HEK293 (cell line): ENCODE measurements around the gene MAP1LC3A.

Experiments
- CTCF ChIA-PET: fragments of 350-600 bp; formaldehyde crosslinking; extraction: SDS; loops from one replicate; lab custom pipeline; 2021; ENCODE audit warnings: antibody characterized with exemption; lab: Yijun Ruan, JAX
- POLR2A ChIA-PET: fragments of 300-600 bp; formaldehyde crosslinking; extraction: SDS; loops from one replicate; lab custom pipeline; 2020; ENCODE audit warnings: antibody characterized with exemption, inconsistent platforms; lab: Yijun Ruan, JAX
- H3K27ac ChIP-seq: fragments of 200-500 bp; sonication (Bioruptor generic); 2 replicates; pipeline ENCODE4 v1.5.1; 2014; ENCODE audit warnings: low read depth, low read length, control low read depth, inconsistent platforms; ENCODE audit errors: extremely low read depth
- H3K36me3 ChIP-seq, 2 experiments: fragments of 200-500 bp in 1 of 2; sonication (Bioruptor generic) in 1 of 2; 1 replicate in 1 of 2; 2 replicates in 1 of 2; pipeline ENCODE4 v1.5.1; 2014 to 2017; ENCODE audit warnings: inconsistent platforms in 2 of 2, low read length in 2 of 2; ENCODE audit not compliant: control insufficient read depth in 2 of 2, insufficient read depth in 1 of 2
- H3K4me1 ChIP-seq: fragments of 200-500 bp; sonication (Bioruptor generic); 2 replicates; pipeline ENCODE4 v1.5.1; 2014; ENCODE audit warnings: mild to moderate bottlenecking, low read length, inconsistent platforms; ENCODE audit not compliant: control insufficient read depth, insufficient read depth
- H3K4me3 ChIP-seq: 2 replicates; pipeline ENCODE4 v1.5.1; 2011; ENCODE audit warnings: low read depth, mild to moderate bottlenecking, control low read depth, low read length, moderate library complexity
- H3K9me3 ChIP-seq: fragments of 200-500 bp; sonication (Bioruptor generic); 2 replicates; pipeline ENCODE4 v1.5.1; 2014; ENCODE audit warnings: low read depth, low read length, inconsistent platforms; ENCODE audit not compliant: control insufficient read depth, insufficient read depth
- INSM2 ChIP-seq: fragments of 450-650 bp; formaldehyde crosslinking; IDR thresholded peaks from 2 replicates; pipeline ENCODE4 v1.5.1; 2016; ENCODE audit warnings: missing biosample characterization, missing genetic modification characterization
- MZF1 ChIP-seq: fragments of 450-650 bp; formaldehyde crosslinking; IDR thresholded peaks from 2 replicates; pipeline ENCODE4 v1.5.1; 2017; ENCODE audit warnings: missing biosample characterization, missing genetic modification characterization, borderline replicate concordance
- PBX3 ChIP-seq: sonication (generic); formaldehyde crosslinking; IDR thresholded peaks from 2 replicates; pipeline ENCODE4 v1.8.1; 2022; ENCODE audit warnings: mild to moderate bottlenecking, moderate library complexity, missing genetic modification reagents
- PRDM6 ChIP-seq: fragments of 450-650 bp; formaldehyde crosslinking; IDR thresholded peaks from 2 replicates; pipeline ENCODE4 v1.5.1; 2017; ENCODE audit warnings: missing biosample characterization, missing genetic modification characterization
- RBAK ChIP-seq: fragments of 450-650 bp; formaldehyde crosslinking; IDR thresholded peaks from 2 replicates; pipeline ENCODE4 v1.5.1; 2016; ENCODE audit warnings: missing biosample characterization, missing genetic modification characterization
- ZBTB1 ChIP-seq: fragments of 450-650 bp; formaldehyde crosslinking; IDR thresholded peaks from 2 replicates; pipeline ENCODE4 v1.5.1; 2016; ENCODE audit warnings: missing biosample characterization, missing genetic modification characterization
- ZBTB17 ChIP-seq: fragments of 450-650 bp; formaldehyde crosslinking; IDR thresholded peaks from 2 replicates; pipeline ENCODE4 v1.5.1; 2016; ENCODE audit warnings: missing biosample characterization, missing genetic modification characterization
- ZBTB6 ChIP-seq: fragments of 450-650 bp; formaldehyde crosslinking; IDR thresholded peaks from 2 replicates; pipeline ENCODE4 v1.5.1; 2017; ENCODE audit warnings: missing biosample characterization, missing genetic modification characterization
- ZFP37 ChIP-seq: fragments of 450-650 bp; formaldehyde crosslinking; IDR thresholded peaks from 2 replicates; pipeline ENCODE4 v1.5.1; 2016; ENCODE audit warnings: missing biosample characterization, missing genetic modification characterization
- ZNF112 ChIP-seq: fragments of 450-650 bp; formaldehyde crosslinking; IDR thresholded peaks from 2 replicates; pipeline ENCODE4 v1.5.0; 2017; ENCODE audit warnings: missing biosample characterization, missing genetic modification characterization
- ZNF121 ChIP-seq: fragments of 450-650 bp; formaldehyde crosslinking; IDR thresholded peaks from 2 replicates; pipeline ENCODE4 v1.5.1; 2016; ENCODE audit warnings: missing biosample characterization, missing genetic modification characterization
- ZNF132 ChIP-seq: fragments of 450-650 bp; formaldehyde crosslinking; IDR thresholded peaks from 2 replicates; pipeline ENCODE4 v1.5.1; 2017; ENCODE audit warnings: missing biosample characterization, missing genetic modification characterization, borderline replicate concordance
- ZNF274 ChIP-seq, 2 experiments: fragments of 200-500 bp in 1 of 2; fragments of 450-650 bp in 1 of 2; sonication (Bioruptor generic) in 1 of 2; formaldehyde crosslinking in 1 of 2; IDR thresholded peaks; 2 replicates each; pipeline versions ENCODE4 v1.5.1 to v1.6.1; 2014 to 2016; ENCODE audit warnings: borderline replicate concordance in 1 of 2, inconsistent platforms in 1 of 2, low read length in 1 of 2, missing biosample characterization in 1 of 2, missing genetic modification characterization in 1 of 2
- ZNF433 ChIP-seq: fragments of 450-650 bp; formaldehyde crosslinking; IDR thresholded peaks from 2 replicates; pipeline ENCODE4 v1.5.1; 2016; ENCODE audit warnings: missing biosample characterization, missing genetic modification characterization, low read depth
- ZNF555 ChIP-seq: fragments of 450-650 bp; formaldehyde crosslinking; conservative IDR thresholded peaks from 2 replicates; pipeline ENCODE4 v1.5.1; 2017; ENCODE audit warnings: missing biosample characterization, mild to moderate bottlenecking, missing genetic modification characterization, inconsistent platforms
- ZNF747 ChIP-seq: fragments of 450-650 bp; formaldehyde crosslinking; IDR thresholded peaks from 2 replicates; pipeline ENCODE4 v1.5.1; 2016; ENCODE audit warnings: missing biosample characterization, missing genetic modification characterization

Gene MAP1LC3A

GRCh38 chr20:34595377-34596184 lies 37.1 kb downstream of the MAP1LC3A start (continued):
- TF ChIP-seq ZNF433 (tag by site-specific recombination), result no peak
- peak; percentile 51; the same call in 1 of the 2 replicates for TF ChIP-seq ZBTB6 (tag by site-specific recombination)
- TF ChIP-seq ZNF132 (tag by site-specific recombination), result no peak
- TF ChIP-seq RBAK (tag by site-specific recombination), result no peak
- TF ChIP-seq ZNF274 (IDR thresholded peaks at IDR 0.05; ENCODE audit: low read length), result no peak
- no peak for TF ChIP-seq ZNF274 (tag by site-specific recombination; IDR thresholded peaks at IDR 0.05; ENCODE audit: borderline replicate concordance)
- no peak for TF ChIP-seq ZFP37 (tag by site-specific recombination)
- no peak for TF ChIP-seq ZBTB1 (tag by site-specific recombination)
- TF ChIP-seq PBX3 (CRISPR knock-in tag), result no peak
- no peak for TF ChIP-seq ZNF747 (tag by site-specific recombination)

- ChIA-PET POLR2A (no interaction called here), CTCF (no interaction called here)
- Histone ChIP-seq H3K9me3 (no peaks in the 10 kb centered on the region), H3K27ac (no peak overlapping the region), H3K4me3 (no peak overlapping the region), H3K36me3 (no peaks in the 10 kb centered on the region), H3K4me1 (0 out of 2 replicates have a peak, but pooled peaks cover 1% of the 10 kb centered on the region)
- no peak for TF ChIP-seq ZNF112 (tag by site-specific recombination)
- TF ChIP-seq ZNF555, result no peak
- TF ChIP-seq MZF1 (tag by site-specific recombination), result no peak
- TF ChIP-seq PRDM6 (tag by site-specific recombination), result peak; percentile 48; the same call in 1 of the 2 replicates
- TF ChIP-seq ZNF121 (tag by site-specific recombination), result no peak
- TF ChIP-seq INSM2 (tag by site-specific recombination), result no peak
- no peak for TF ChIP-seq ZBTB17 (tag by site-specific recombination)
Observed at GRCh38 chr20:34600892-34601653, 42.6 kb downstream of the MAP1LC3A start.
